Glomerular endothelial cell (primary cell): ENCODE results near the gene UBP1. TPM values are rescaled to one million over a fixed set of nuclear protein-coding genes. Genes with fewer than 3 reads are reported as not detected.

Source experiments
- DNase-seq: peaks from one replicate; pipeline ENCODE4 v3.0.0-alpha.2; 2011; ENCODE audit warnings: low read depth, low spot score; ENCODE audit errors: extremely low read depth
- total RNA-seq: library from RNA; depleted of rRNA; stranded (reverse); fragments of >200 nt; gene quantifications from 2 replicates; pipeline ENCODE4 v1.2.3, GENCODE V29; 2015

UBP1 gene
- total RNA-seq, 1 donor from 2014 or later: 75.0 TPM

- peak; percentile 55 for DNase-seq
Measured at GRCh38 chr3:33392703-33393125, 47.5 kb downstream of the UBP1 start.

DNA sequence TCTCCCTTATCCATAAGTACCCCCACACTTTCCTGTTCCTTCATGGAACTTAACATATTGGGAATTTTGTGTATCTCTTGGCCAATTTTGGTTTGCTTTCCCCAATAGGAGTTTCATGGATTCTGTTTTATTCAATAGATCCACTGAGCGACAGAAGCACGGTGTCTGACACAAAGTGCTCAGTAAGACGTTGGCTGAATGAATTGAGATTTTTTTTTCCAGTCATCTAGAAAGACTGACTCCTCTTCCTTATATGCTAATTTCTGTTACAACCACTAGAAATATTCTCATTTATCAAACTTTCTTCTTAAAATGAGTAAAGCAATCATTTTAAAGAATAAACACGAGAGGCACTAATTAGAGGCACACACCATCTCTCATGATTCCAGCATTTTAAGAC lies 48.1 kb downstream of the UBP1 start:
- no peak for DNase-seq

DNA sequence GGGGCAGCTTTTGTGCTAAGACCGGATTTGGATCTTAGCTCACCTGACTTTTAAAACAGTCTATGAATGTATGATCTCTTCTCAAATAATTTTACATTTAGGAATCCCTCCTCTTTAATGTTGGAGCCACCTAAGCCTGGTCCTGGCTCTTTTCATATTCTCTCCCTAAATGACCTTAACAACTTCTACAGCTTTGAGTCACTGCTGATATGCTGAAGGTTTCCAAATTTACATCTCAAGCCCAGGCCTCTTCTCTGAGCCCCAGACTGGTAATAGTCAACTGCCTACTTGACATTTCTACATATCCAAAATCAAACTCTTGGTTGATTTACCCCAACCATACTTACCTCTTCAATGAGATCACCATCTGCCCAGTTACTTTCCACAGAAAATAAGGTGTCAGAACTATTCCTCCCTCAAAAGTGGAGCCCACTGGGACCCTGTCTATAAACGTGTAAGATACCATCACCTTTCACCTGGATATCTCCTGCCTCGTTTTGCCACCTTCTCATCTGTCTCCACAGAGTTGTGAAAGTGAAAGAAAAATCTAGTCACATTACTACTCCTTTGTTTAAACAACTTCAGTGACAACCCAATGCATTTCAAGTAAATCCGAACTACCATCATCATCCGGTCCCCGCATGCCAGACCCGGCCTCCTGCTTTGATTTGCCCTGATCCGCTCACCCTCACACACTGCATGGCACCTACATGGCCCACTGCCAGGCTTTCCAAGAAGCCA lies 48.8 kb downstream of the UBP1 start:
- no peak for DNase-seq

GRCh38 chr3:33389908-33390307 lies 50.3 kb downstream of the UBP1 start:
- no peak for DNase-seq

GRCh38 chr3:33388374-33389100 lies 51.7 kb downstream of the UBP1 start:
- DNase-seq: peak; percentile 27

DNA sequence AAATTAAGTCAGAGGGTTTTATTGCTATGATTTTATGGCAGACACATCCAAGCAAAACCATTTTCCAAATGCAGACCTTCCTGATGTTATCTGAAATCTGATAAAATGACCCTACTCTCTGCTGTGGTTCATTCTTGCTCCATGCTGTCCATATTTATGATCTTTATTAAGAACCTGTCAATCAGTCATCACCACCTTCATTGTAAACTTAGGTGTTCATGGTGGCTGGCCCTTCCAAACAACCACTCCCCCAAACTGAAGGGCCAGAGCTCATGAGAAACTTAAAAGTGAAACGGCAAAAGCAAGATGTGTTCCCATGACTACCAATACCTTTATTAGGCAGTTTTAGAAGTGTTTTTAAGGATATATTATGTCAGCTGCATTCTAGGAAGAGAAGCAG lies 53.6 kb downstream of the UBP1 start:
- DNase-seq: no peak

DNA sequence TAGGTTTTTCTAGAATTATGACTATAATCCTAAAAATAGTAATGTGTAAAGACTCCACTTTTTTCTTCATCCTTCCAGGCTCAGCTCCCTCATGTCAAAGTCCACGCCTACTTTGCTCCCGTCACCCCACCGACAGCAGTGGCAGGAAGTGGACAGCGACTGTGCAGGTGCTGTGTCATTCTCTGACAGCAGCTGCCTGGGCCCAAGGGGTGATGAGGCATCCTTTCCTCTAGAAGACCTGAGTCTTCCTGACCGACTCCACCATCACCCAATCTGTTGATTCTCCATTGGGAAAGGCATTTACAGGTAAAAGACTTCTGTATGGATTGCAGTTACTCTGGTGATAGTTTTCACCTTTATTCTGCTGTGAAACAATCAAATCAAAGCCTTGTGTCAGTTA lies 54.8 kb downstream of the UBP1 start:
- no peak for DNase-seq

- no peak for DNase-seq
Measured at GRCh38 chr3:33383951-33384350, 56.3 kb downstream of the UBP1 start.

GRCh38 chr3:33380653-33381052 lies 59.6 kb downstream of the UBP1 start:
- DNase-seq: no peak

- no peak for DNase-seq
Measured at GRCh38 chr3:33377931-33378330, 62.3 kb downstream of the UBP1 start.

GRCh38 chr3:33377489-33377888 lies 62.7 kb downstream of the UBP1 start:
- no peak for DNase-seq

GRCh38 chr3:33373082-33373437 lies 67.1 kb downstream of the UBP1 start:
- DNase-seq: no peak

DNA sequence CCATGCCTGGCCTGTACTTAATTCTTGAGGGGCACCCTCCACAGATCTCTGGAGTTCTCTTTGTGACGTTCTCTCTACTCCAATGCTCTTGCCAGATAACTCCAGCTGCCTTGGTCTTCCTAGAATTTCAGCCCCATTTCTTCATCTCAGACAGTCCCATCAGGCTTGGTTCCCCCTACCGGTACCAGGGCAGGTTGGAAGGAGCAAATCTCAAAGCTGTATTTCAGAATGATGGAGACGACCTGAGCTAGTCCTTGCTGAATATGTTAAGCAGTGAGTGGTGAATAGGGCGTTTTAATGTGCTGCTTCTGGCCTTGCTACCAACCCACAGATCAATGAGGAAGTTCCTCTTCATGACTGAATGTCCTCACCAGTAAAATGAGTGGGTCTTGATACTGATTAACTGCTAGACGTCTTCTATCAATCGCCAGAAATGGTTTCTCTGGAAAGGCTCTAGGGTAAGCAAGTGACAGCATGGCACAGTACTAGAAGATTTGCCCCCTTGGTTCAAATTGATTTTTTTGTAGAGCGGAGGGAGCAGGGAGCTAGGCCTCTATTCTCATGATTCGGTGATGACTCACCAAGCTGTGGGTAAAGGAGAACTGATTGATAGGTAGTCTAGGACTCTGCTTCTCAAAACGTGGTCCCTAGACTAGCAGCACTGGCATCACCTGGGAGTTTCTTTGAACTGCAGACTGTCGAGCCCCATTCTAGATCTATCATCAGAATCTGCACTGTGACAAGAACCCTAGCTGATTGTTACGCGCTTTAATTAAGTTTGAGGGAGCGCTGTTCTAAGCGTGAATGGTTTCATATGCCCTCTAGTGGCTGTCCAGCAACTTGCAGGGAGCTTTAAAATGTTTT lies 67.8 kb downstream of the UBP1 start:
- DNase-seq: no peak

- DNase-seq: no peak
Measured at GRCh38 chr3:33364531-33365128, 75.6 kb downstream of the UBP1 start.

DNA sequence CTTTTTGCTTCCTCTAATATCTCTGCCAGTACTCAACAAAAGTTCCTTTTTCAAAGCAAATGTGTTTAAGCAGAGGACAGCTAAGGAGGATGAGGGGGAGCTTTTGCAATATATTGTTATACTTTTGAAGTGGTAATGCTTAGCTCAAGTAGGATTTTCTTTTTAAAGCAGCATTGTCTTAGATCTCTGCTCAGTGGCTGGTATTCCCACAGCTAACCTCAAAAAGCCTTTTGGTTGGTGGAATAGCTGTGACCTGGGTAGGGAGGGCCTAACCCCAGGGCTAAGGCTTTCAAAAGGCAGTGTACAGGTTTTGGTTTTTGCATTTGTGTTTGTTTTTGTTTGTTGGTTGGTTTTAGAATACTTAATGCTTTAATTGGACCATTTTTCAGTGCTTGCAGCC lies 76.1 kb downstream of the UBP1 start:
- no peak for DNase-seq

- DNase-seq: no peak
Measured at GRCh38 chr3:33363113-33363800, 76.9 kb downstream of the UBP1 start.

DNA sequence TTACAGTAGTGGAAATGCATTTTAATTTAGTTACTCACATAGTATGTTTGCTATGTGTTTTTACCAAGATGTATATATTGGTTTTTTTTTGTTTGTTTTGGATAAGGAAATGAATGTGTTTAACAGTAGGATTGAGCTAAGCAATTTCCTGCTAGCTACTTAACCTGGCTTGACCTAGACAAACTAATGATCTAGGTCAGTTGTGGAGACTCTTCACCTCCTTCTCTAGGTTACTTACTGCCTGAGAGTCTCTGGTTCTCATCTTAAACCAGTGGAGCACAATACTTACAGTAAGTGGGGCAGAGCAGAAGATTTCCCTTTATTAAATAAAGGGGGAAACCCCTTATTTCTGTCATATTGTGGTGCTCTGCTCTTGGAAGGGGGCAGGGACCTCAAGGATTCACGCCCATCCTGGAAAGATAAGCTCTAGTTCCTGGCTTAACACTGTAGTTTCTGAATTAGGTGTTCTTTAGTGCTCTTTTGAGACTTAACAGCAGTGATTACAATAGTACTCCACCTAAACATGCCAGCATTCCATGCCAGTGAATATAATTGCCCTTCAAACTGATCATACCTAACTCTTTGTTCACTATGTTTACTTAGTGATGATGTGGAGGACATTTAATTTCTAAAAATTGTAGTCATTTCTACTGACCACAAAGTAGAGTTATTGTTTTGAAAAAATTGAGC lies 79.9 kb downstream of the UBP1 start:
- peak; percentile 54 for DNase-seq

GRCh38 chr3:33358172-33358781 lies 81.9 kb downstream of the UBP1 start:
- DNase-seq: no peak

DNA sequence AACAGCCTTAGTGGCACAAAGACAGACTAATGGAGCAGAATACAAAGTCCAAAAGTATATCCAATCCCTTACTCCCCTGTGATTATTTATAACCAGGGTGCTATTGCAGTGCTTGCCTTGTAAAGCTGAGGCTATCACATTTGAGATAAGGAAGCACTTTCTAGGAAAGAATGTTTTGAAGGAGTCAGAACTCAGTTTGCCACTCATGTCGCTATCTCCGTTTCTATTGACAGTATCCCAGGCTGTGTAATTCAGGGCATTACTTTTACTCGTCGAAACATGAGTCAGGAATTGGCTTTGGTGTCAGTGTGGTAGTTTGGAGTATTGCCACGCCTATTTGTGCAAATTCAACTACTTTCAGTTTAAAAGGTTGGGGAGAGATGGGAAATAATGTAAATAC lies 84.6 kb downstream of the UBP1 start:
- DNase-seq: no peak
